ENCODE data around the gene COMMD1. TPM values are rescaled to one million over a fixed set of nuclear protein-coding genes. Genes with fewer than 3 reads are reported as not detected.
"Not testable (repeated sequence)": the region's sequence is repeated elsewhere in the genome, so short reads cannot be mapped to it uniquely, and the experiment has no call there.

The COMMD1 gene
- total RNA-seq, 2 experiments from 2014 or later, result 21.5 to 23.9 TPM

DNA sequence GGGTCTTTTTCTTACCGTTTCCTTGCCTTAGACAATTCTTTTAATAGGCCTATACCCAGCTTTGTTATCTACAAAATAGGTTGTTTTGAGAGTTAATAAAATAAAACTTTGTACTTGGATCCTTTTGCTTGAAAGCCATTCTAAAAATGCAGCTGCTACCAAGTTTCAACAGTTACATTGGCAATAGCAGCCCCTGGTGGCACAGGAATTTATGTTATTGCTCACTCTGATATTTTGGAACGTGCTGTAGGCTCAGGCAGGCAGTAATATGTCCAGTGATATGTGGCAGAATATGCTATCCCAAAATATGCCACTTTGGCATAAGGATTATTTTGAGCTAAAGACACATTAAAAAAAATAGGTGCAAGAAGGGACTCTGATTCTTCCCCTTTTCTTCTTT is 6.7 kb upstream of the COMMD1 start:
- POLR2A ChIA-PET, result no interaction called here
- H3K4me3 Mint-ChIP-seq, result no peak overlapping the region
- no peaks in the 10 kb centered on the region for H3K9me3 Mint-ChIP-seq
- H3K36me3 Mint-ChIP-seq, result no peaks in the 10 kb centered on the region
- H3K27me3 Mint-ChIP-seq, result no peaks in the 10 kb centered on the region
- DNase-seq (no peak), ATAC-seq (ENCODE audit: low read depth) (no peak)
- H3K27ac Mint-ChIP-seq, result no peak overlapping the region
- peaks cover 1% of the 10 kb centered on the region for H3K4me1 Mint-ChIP-seq

DNA sequence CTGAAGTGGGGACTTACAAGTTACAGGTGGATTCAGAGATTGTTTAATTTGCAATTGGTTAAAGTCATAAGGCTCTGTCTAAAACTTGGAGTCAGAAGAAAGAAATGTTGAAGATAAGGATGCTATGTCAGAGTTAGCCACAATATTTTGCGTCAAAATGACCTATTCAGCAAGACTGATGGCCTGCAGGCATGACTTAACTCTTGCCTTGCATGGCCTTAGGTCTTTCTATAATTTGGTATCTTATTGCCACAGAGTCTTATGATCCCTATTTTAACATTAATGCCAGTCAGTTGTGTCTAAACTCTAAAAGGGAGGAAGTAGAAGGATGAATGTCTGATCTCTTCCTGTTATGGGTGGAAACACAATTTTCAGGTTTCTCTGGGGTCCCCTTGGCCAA is 5.2 kb upstream of the COMMD1 start:
- no peak overlapping the region for H3K27ac Mint-ChIP-seq
- H3K4me3 Mint-ChIP-seq, result no peak overlapping the region
- H3K36me3 Mint-ChIP-seq, result no peaks in the 10 kb centered on the region
- H3K4me1 Mint-ChIP-seq, result peaks cover 1% of the 10 kb centered on the region
- DNase-seq, result no peak
- no peaks in the 10 kb centered on the region for H3K27me3 Mint-ChIP-seq
- ATAC-seq (ENCODE audit: low read depth), result no peak
- no peaks in the 10 kb centered on the region for H3K9me3 Mint-ChIP-seq
- POLR2A ChIA-PET, result no interaction called here

DNA sequence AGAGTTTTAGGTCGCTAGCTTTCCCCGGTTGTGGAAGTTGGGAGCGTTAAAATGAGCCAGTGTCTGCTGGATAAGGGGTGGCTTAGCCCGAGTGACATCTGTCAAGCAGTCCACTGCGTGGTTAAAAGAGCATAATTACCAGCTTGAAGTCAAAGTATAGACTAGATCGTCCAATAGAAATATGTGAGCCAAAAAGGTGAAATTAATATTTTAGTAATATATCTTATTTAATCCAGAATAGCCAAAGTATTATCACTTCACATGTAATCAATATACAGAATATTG is 654 bp downstream of the COMMD1 start:
- POLR2A ChIA-PET, result no interaction called here
- H3K9me3 Mint-ChIP-seq, result no peaks in the 10 kb centered on the region
- no peak for DNase-seq
- H3K36me3 Mint-ChIP-seq, result no peaks in the 10 kb centered on the region
- no peaks in the 10 kb centered on the region for H3K27me3 Mint-ChIP-seq
- H3K4me3 Mint-ChIP-seq, result peak overlapping the region; percentile 98
- H3K4me1 Mint-ChIP-seq, result peaks cover 14% of the 10 kb centered on the region
- ATAC-seq (ENCODE audit: low read depth), result no peak
- H3K27ac Mint-ChIP-seq, result peak overlapping the region; percentile 85

DNA sequence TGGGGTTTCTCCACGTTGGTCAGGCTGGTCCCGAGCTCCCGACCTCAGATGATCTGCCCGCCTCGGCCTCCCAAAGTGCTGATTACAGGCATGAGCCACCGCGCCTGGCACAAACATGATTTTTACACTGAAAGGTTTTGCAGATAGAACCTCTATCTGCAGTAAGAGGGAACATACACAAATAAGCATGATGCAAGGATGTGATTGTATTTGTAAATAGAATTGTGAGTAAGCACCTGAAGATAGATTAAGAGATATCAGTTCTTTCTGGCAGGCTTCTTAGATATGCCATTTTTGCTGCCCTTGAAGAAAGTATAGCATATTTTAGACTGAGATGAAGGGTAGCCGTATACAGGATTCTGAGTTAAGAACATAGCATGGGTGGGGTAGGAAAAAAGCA is 3.6 kb downstream of the COMMD1 start:
- DNase-seq (no peak), ATAC-seq (ENCODE audit: low read depth) (no peak)
- POLR2A ChIA-PET, result no interaction called here
- no peaks in the 10 kb centered on the region for H3K27me3 Mint-ChIP-seq
- H3K4me3 Mint-ChIP-seq, result no peak overlapping the region
- peak overlapping the region; percentile 14 for H3K27ac Mint-ChIP-seq
- peaks cover 14% of the 10 kb centered on the region for H3K4me1 Mint-ChIP-seq
- H3K9me3 Mint-ChIP-seq, result no peaks in the 10 kb centered on the region
- peaks cover 4% of the 10 kb centered on the region for H3K36me3 Mint-ChIP-seq

DNA sequence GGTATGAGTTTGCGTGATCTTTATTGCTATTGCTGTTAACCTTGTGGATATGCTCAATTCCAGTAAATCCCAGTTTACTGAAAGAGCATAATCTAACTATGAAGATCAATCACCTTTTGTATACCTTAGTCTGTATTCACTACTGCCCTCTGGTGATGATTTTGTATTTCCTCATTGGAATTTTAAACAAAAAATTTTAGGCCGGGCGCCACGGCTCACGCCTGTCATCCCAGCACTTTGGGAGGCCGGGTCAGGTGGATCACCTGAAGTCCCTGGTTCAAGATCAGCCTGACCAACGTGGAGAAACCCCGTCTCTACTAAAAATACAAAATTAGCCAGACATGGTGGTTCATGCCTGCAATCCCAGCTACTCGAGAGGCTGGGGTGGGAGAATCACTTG is 5.1 kb downstream of the COMMD1 start:
- H3K9me3 Mint-ChIP-seq, result no peaks in the 10 kb centered on the region
- DNase-seq (no peak), ATAC-seq (ENCODE audit: low read depth) (no peak)
- H3K27me3 Mint-ChIP-seq, result no peaks in the 10 kb centered on the region
- peaks cover 14% of the 10 kb centered on the region for H3K4me1 Mint-ChIP-seq
- no peak overlapping the region for H3K4me3 Mint-ChIP-seq
- no peak overlapping the region for H3K27ac Mint-ChIP-seq
- POLR2A ChIA-PET, result no interaction called here
- peaks cover 4% of the 10 kb centered on the region for H3K36me3 Mint-ChIP-seq

DNA sequence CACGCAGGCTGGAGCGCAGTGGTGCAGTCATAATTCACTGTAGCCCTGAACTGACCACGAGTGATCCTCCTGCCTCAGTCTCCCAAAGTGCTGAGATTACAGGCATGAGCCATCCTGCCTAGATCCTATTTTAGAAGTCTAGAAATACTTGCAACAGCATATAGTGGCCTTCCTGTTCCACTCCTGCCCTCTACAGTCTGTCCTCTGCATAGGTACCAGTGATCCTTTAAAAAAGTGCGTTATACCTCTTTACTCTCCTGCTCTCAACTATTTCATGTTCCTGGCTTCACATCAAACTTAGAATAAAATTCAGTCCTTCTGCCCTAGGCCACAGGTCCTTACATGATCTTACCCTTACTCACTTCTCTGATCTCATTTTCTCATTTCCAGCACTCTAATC is 6.0 kb downstream of the COMMD1 start:
- Mint-ChIP-seq H3K27ac (no peak overlapping the region), H3K9me3 (no peaks in the 10 kb centered on the region), H3K36me3 (peaks cover 4% of the 10 kb centered on the region), H3K4me3 (no peak overlapping the region), H3K4me1 (peaks cover 11% of the 10 kb centered on the region), H3K27me3 (no peaks in the 10 kb centered on the region)
- ATAC-seq (ENCODE audit: low read depth) (peak; percentile 36), DNase-seq (no peak)
- POLR2A ChIA-PET, result no interaction called here

DNA sequence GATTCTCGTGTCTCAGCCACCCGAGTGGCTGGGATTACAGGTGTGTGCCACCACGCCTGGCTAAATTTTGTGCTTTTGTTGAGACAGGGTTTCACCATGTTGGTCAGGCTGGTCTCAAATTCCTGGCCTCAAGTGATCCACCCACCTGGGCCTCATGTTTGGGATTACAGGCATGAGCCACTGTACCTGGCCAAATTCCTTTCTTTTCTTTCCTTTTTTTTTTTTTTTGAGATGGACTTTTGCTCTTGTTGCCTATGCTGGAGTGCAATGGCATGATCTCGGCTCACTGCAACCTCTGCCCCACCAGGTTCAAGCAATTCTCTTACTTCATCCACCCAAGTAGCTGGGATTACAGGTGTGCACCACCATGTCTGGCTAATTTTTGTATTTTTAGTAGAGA is 9.3 kb downstream of the COMMD1 start:
- ATAC-seq (ENCODE audit: low read depth); H3K27me3 Mint-ChIP-seq; H3K27ac Mint-ChIP-seq; DNase-seq; H3K4me1 Mint-ChIP-seq; POLR2A ChIA-PET; H3K36me3 Mint-ChIP-seq; H3K4me3 Mint-ChIP-seq; H3K9me3 Mint-ChIP-seq: not testable (repeated sequence)

DNA sequence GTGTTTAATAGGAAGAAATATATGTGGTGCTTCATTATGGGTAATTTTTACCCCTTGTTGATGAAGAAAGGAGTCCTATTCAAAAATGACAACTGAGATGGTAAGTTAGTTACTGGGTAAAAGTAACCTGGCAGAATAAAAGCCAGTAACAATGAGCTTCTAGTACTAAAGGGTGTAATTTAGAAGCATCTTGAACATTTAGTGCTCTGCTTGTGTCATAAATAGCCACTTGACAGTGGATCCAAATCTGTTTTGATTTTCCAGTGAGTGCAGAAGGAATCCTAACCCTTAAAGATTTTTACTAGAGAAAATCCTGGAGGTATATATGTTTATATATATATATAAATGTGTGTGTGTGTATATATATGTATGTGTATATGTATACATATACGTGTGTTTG is 15.1 kb downstream of the COMMD1 start:
- no peak for ATAC-seq (ENCODE audit: low read depth)
- H3K4me3 Mint-ChIP-seq, result no peak overlapping the region
- no peak for DNase-seq
- H3K27me3 Mint-ChIP-seq, result no peaks in the 10 kb centered on the region
- no peak overlapping the region for H3K27ac Mint-ChIP-seq
- POLR2A ChIA-PET, result no interaction called here
- no peaks in the 10 kb centered on the region for H3K9me3 Mint-ChIP-seq
- H3K4me1 Mint-ChIP-seq, result peaks cover 2% of the 10 kb centered on the region
- H3K36me3 Mint-ChIP-seq, result no peaks in the 10 kb centered on the region

DNA sequence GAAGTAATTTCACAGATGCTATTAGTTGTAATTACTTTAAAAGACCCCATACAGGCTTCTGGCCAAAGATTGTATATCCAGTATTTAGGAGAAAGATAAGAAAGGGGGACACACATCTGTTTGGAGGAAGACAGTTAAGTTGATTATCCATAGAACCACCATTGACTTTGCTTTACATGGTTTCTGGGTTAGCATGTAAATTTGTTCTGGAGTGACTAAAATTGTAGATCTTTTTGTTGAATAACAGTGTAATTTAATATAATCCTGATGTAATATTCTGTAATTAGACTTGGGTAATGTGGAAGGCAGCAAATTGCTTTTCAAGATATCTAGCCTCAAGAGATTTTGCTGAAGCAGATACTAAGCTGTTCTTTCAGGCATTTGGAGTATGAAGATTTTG is 17.2 kb downstream of the COMMD1 start:
- H3K4me1 Mint-ChIP-seq, result peaks cover under 1% of the 10 kb centered on the region
- no peaks in the 10 kb centered on the region for H3K9me3 Mint-ChIP-seq
- H3K27me3 Mint-ChIP-seq, result no peaks in the 10 kb centered on the region
- POLR2A ChIA-PET, result no interaction called here
- H3K4me3 Mint-ChIP-seq, result no peak overlapping the region
- H3K36me3 Mint-ChIP-seq, result no peaks in the 10 kb centered on the region
- no peak overlapping the region for H3K27ac Mint-ChIP-seq
- DNase-seq (no peak), ATAC-seq (ENCODE audit: low read depth) (no peak)

DNA sequence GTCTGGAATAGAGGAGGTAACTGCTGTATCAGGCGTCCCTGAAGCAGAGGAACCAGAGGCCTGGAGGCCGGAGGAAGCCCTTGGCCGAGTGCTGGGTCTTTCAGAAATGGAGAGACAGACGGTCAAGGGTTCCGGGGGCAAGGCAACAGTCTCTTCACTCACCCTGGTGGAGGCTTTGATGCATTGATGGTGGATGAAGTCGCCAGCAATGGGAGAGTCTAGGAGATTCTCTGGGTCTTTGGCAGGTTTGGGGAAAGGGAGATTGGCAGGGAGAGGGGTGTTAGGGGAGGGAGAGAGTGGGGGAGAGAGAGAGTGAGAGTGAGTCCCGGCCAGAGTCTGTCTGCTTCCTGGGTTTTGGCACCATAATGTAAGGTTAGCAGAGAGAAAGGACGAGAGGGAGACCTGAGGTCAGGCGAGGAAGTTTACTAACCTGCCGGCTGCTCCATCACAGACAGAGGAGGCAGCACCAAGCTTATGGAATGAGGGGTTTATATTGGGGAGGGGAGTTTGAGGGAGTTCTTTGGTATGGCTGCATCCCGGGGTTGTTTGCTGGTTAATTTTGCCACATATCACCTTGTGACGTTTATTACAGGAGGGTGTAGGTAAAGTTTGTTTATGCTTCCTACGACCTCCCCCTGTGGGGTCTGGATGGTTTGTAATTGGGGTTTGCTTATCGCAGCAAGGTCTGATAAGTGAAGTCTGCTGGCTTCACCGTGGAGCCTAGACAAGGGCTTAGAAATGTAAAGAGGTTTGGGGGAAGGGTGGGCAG is 19.6 kb downstream of the COMMD1 start:
- no peak overlapping the region for H3K27ac Mint-ChIP-seq
- ATAC-seq (ENCODE audit: low read depth) (no peak), DNase-seq (no peak)
- peaks cover 1% of the 10 kb centered on the region for H3K36me3 Mint-ChIP-seq
- H3K4me3 Mint-ChIP-seq, result no peak overlapping the region
- no peaks in the 10 kb centered on the region for H3K27me3 Mint-ChIP-seq
- no peaks in the 10 kb centered on the region for H3K4me1 Mint-ChIP-seq
- POLR2A ChIA-PET, result no interaction called here
- H3K9me3 Mint-ChIP-seq, result no peaks in the 10 kb centered on the region

DNA sequence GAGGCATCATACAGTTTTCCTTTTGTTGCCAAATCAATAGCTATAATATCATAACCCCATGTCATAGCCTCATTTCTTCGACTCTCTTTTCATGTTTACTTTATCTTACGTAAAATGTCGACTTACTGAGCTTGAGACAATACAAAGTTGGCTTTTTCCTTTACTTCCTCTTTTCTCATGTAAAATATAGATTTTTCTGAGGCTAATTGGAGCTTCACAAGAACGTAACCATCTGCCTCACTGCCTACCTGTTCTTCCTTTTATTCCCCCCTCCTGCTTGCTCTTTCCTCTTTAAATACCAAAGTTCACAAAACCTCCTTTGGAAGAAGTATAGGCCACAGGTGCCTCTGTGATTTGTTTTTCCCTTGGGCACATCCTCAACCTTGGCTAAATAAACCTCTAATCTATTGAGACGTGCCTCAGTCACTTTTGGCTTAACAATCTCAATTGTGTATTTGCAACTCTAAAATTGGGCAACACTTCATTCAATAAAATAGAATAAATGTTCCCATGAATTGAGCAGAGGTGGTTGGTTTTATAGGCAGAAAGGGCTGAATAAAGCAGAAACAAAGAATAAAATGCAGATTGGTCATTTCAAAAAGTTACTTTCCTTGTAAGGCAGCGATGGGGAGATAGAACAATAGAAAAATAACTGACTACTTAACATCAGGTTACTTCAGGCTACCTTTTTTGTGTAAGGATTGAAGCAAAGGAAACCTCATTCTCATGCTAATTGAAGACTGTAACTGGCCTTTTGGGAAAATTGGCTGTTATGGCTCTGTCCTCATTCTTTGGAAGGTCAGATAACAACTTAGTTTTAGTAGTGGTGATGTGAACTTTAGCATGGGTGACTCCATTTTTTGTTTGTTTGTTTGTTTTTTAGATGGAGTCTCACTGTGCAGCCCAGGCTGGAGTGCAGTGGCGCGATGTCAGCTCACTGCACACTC is 21.3 kb downstream of the COMMD1 start:
- Mint-ChIP-seq H3K27me3 (no peaks in the 10 kb centered on the region), H3K4me1 (no peaks in the 10 kb centered on the region), H3K27ac (no peak overlapping the region), H3K36me3 (peaks cover 1% of the 10 kb centered on the region), H3K9me3 (no peaks in the 10 kb centered on the region), H3K4me3 (no peak overlapping the region)
- ATAC-seq (ENCODE audit: low read depth), result no peak
- POLR2A ChIA-PET, result no interaction called here
- no peak for DNase-seq

DNA sequence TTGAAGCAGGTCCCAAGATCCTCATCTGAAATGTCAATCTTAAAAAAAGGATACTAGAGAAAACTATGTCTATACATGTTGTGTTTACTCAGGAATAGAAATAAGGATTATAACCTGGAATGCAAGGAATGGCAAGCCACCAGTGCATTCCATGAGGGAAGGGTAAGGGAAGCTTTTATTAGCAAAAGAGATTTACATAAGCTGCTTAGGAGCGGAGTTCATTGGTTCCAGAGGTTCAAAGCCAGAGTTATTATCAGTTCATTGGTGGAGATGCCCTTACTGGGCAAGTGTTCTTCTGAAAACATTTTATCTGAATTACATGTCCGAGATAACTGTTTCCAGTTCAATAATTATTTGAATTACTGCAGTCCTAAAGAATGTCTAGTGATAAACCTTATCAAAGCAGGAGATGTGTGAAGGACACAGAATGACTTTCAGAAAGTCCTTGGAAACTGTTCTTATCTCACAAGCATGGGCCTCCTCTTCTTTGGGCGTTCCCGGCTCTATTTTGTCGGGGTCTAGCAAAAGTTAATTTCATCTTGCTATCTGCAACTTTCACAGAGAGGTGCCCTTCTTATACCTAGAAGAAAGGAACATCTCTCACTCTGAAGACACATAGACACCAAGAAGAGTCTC is 23.5 kb downstream of the COMMD1 start:
- no peaks in the 10 kb centered on the region for H3K9me3 Mint-ChIP-seq
- POLR2A ChIA-PET, result no interaction called here
- H3K4me3 Mint-ChIP-seq, result no peak overlapping the region
- ATAC-seq (ENCODE audit: low read depth), result no peak
- H3K27me3 Mint-ChIP-seq, result no peaks in the 10 kb centered on the region
- H3K36me3 Mint-ChIP-seq, result peaks cover 1% of the 10 kb centered on the region
- no peak for DNase-seq
- no peak overlapping the region for H3K27ac Mint-ChIP-seq
- no peaks in the 10 kb centered on the region for H3K4me1 Mint-ChIP-seq

DNA sequence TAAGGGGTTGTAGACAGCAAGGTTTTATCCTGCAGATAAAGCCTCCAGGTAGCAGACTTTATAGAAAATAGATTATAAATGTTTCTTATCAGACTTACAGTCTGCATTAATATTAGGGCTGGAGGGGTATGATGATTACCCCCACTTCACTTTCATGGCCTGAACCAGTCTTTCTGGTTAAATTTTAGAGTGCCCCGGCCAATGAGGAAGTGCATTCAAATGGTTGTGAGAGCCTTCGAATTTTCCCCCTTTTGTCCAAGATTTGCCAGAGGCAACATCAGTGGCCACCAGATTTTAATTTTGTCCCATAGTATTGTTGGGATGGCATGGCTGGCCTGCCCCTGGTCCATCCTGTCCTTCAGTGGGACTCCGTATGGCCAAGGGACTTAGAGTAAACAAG is 31.6 kb downstream of the COMMD1 start:
- DNase-seq (no peak), ATAC-seq (ENCODE audit: low read depth) (no peak)
- Mint-ChIP-seq H3K4me1 (no peaks in the 10 kb centered on the region), H3K36me3 (no peaks in the 10 kb centered on the region), H3K27ac (no peak overlapping the region), H3K4me3 (no peak overlapping the region), H3K9me3 (no peaks in the 10 kb centered on the region), H3K27me3 (no peaks in the 10 kb centered on the region)
- POLR2A ChIA-PET, result no interaction called here

DNA sequence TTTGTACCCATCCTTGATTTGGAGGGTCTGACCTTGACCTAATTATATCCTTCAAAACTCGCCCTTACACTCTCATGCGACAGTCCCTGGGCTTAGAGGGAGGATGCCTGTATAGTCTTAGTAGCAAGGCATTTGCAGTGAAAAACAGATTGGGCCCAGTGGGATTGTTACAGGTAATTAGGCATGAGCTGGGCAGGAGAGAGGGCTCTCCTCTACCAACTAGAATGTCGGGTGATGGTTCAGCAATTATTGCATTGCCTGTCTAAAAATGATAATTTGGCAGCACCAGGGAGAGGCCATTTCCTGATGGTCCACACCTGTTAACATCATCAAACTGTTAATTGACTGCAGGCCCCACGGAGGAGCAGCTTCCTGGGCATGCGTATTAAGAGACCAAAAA is 32.4 kb downstream of the COMMD1 start:
- ATAC-seq (ENCODE audit: low read depth) (no peak), DNase-seq (no peak)
- Mint-ChIP-seq H3K9me3 (no peaks in the 10 kb centered on the region), H3K27ac (no peak overlapping the region), H3K4me1 (peaks cover under 1% of the 10 kb centered on the region), H3K27me3 (no peaks in the 10 kb centered on the region), H3K4me3 (no peak overlapping the region), H3K36me3 (no peaks in the 10 kb centered on the region)
- POLR2A ChIA-PET, result no interaction called here
